Cortex of kidney (tissue), 1 donor: Measurements from ENCODE around the gene DPP6.

Experiments
- DNase-seq: peaks from one replicate; lab custom pipeline; 2025; lab: John Stamatoyannopoulos, UW

Gene DPP6

GRCh38 chr7:154451480-154452457, 399.6 kb downstream of the DPP6 start:
- DNase-seq: no peak

GRCh38 chr7:154463794-154464193, 411.6 kb downstream of the DPP6 start:
- no peak for DNase-seq

GRCh38 chr7:154469652-154470051, 417.5 kb downstream of the DPP6 start:
- DNase-seq: no peak

- DNase-seq: no peak
Observed at GRCh38 chr7:154472343-154472742, 420.1 kb downstream of the DPP6 start.

- DNase-seq: no peak
Observed at GRCh38 chr7:154473360-154473759, 421.2 kb downstream of the DPP6 start.

- no peak for DNase-seq
Observed at GRCh38 chr7:154474903-154475520, 422.8 kb downstream of the DPP6 start.

GRCh38 chr7:154475864-154476263, 423.7 kb downstream of the DPP6 start:
- DNase-seq: no peak

GRCh38 chr7:154480817-154481216, 428.6 kb downstream of the DPP6 start:
- no peak for DNase-seq

GRCh38 chr7:154482863-154483262, 430.7 kb downstream of the DPP6 start:
- no peak for DNase-seq

GRCh38 chr7:154484406-154484805, 432.2 kb downstream of the DPP6 start:
- DNase-seq: no peak

GRCh38 chr7:154484943-154485342, 432.7 kb downstream of the DPP6 start:
- no peak for DNase-seq

- no peak for DNase-seq
Observed at GRCh38 chr7:154489897-154490296, 437.7 kb downstream of the DPP6 start.

- no peak for DNase-seq
Observed at GRCh38 chr7:154493594-154493993, 441.4 kb downstream of the DPP6 start.

GRCh38 chr7:154497751-154498150, 445.6 kb downstream of the DPP6 start:
- no peak for DNase-seq

GRCh38 chr7:154503962-154504550, 451.9 kb downstream of the DPP6 start:
- no peak for DNase-seq

- DNase-seq: no peak
Observed at GRCh38 chr7:154504918-154505317, 452.7 kb downstream of the DPP6 start.

- no peak for DNase-seq
Observed at GRCh38 chr7:154505362-154505761, 453.2 kb downstream of the DPP6 start.

- no peak for DNase-seq
Observed at GRCh38 chr7:154509192-154509591, 457.0 kb downstream of the DPP6 start.

GRCh38 chr7:154512121-154512833, 460.1 kb downstream of the DPP6 start:
- DNase-seq: no peak

- DNase-seq: no peak
Observed at GRCh38 chr7:154517768-154518167, 465.6 kb downstream of the DPP6 start.

- DNase-seq: no peak
Observed at GRCh38 chr7:154519229-154519628, 467.0 kb downstream of the DPP6 start.

GRCh38 chr7:154530136-154530535, 477.9 kb downstream of the DPP6 start:
- no peak for DNase-seq
